HepG2 (cell line): ENCODE measurements around the gene ZNF786. TPM values are rescaled to one million over a fixed set of nuclear protein-coding genes. Genes with fewer than 3 reads are reported as not detected.

Experiments
- ATAC-seq: fragments of 200-7000 bp; cut with Tn5 transposase; 3 replicates; pipeline ENCODE4 v1.9.1; 2020; ENCODE audit warnings: mild to moderate bottlenecking, moderate library complexity
- BruUV-seq: library from RNA; stranded (reverse); fragments of 400-500 nt; replicated peaks from 2 replicates; lab custom pipeline; 2021; lab: Mats Ljungman, UMichigan
- CTCF ChIA-PET: fragments of 300-600 bp; formaldehyde crosslinking; extraction: SDS; loops from one replicate; lab custom pipeline; 2021; ENCODE audit warnings: low total read pairs, inconsistent platforms, low intra/inter-chr PET ratio; lab: Yijun Ruan, JAX
- POLR2A ChIA-PET: fragments of 350-600 bp; sonication (Branson Sonifier 250); formaldehyde crosslinking; loops from one replicate; lab custom pipeline; 2020; ENCODE audit warnings: antibody characterized with exemption, inconsistent platforms; lab: Yijun Ruan, JAX
- DNase-seq: peaks from one replicate; pipeline ENCODE4 v3.0.0-alpha.2; 2015; ENCODE audit warnings: low spot score
- FAIRE-seq: peaks from 3 replicates; lab custom pipeline; 2011; peaks lifted over from hg19 to GRCh38; lab: Jason Lieb, UNC
- H2AFZ ChIP-seq: one replicate; pipeline ENCODE4 v1.6.1; 2011; ENCODE audit warnings: low read length, inconsistent platforms
- H3K27ac ChIP-seq: fragments of 300-600 bp; 3 replicates; pipeline ENCODE4 v1.8.0; 2011; ENCODE audit warnings: mixed run types, mild to moderate bottlenecking, mixed read lengths, low read length, inconsistent platforms; ENCODE audit not compliant: insufficient read depth; ENCODE audit errors: extremely low read length
- H3K27me3 ChIP-seq, 2 experiments: fragments of 200-600 bp in 1 of 2; 2 replicates in 1 of 2; 3 replicates in 1 of 2; pipeline versions ENCODE4 v1.6.0 to v1.8.0; 2011; ENCODE audit warnings: low read length in 2 of 2, mild to moderate bottlenecking in 2 of 2, moderate library complexity in 2 of 2, inconsistent platforms in 1 of 2; ENCODE audit not compliant: insufficient read depth in 2 of 2, control insufficient read depth in 1 of 2
- H3K36me3 ChIP-seq, 2 experiments: fragments of 200-600 bp in 1 of 2; replicated peaks in 1 of 2; 2 replicates in 1 of 2; 3 replicates in 1 of 2; pipeline versions ENCODE4 v1.5.1 to v1.8.0; 2011; ENCODE audit warnings: low read length in 2 of 2, inconsistent platforms in 1 of 2; ENCODE audit not compliant: insufficient read depth in 2 of 2, control insufficient read depth in 1 of 2
- H3K4me1 ChIP-seq: 2 replicates; pipeline ENCODE4 v1.5.1; 2012; ENCODE audit warnings: low read length, inconsistent platforms; ENCODE audit not compliant: insufficient read depth
- H3K4me2 ChIP-seq: 2 replicates; pipeline ENCODE4 v1.6.0; 2011; ENCODE audit warnings: low read depth, low read length, inconsistent platforms
- H3K4me3 ChIP-seq, 3 experiments: fragments of 200-600 bp in 1 of 3; sonication (generic), shearing (Covaris generic) in 1 of 3; replicated peaks in 1 of 3; 2 replicates each; pipeline ENCODE4 v1.5.1; 2011 to 2016; ENCODE audit warnings: low read length in 3 of 3, inconsistent platforms in 2 of 3, low read depth in 2 of 3, mild to moderate bottlenecking in 2 of 3, control low read depth in 1 of 3, mixed read lengths in 1 of 3; ENCODE audit not compliant: insufficient read depth in 1 of 3
- H3K79me2 ChIP-seq: one replicate; pipeline ENCODE4 v1.6.1; 2011; ENCODE audit warnings: low read length, inconsistent platforms; ENCODE audit not compliant: insufficient read depth
- H3K9ac ChIP-seq: 2 replicates; pipeline ENCODE4 v1.6.0; 2011; ENCODE audit warnings: mild to moderate bottlenecking, low read depth, low read length, inconsistent platforms; ENCODE audit not compliant: insufficient read depth
- H3K9me3 ChIP-seq: 2 replicates; pipeline ENCODE4 v1.5.1; 2012; ENCODE audit warnings: mild to moderate bottlenecking, low read length
- H4K20me1 ChIP-seq: 2 replicates; pipeline ENCODE4 v1.6.0; 2011; ENCODE audit warnings: inconsistent platforms, mild to moderate bottlenecking, low read length, moderate library complexity; ENCODE audit not compliant: insufficient read depth
- ARID4A ChIP-seq: sonication (generic); formaldehyde crosslinking; IDR thresholded peaks from 2 replicates; pipeline ENCODE4 v1.5.0; 2020; ENCODE audit warnings: mild to moderate bottlenecking, missing genetic modification reagents, borderline replicate concordance
- MAX ChIP-seq: IDR thresholded peaks from 2 replicates; pipeline ENCODE4 v1.6.1; 2012; ENCODE audit warnings: inconsistent platforms
- NFYC ChIP-seq: IDR thresholded peaks from 2 replicates; pipeline ENCODE4 v1.6.1; 2016; ENCODE audit warnings: missing genetic modification reagents, missing compliant biosample characterization
- PRMT3 ChIP-seq: sonication (generic); formaldehyde crosslinking; IDR thresholded peaks from 2 replicates; pipeline ENCODE4 v1.8.1; 2022; ENCODE audit warnings: low read depth, mild to moderate bottlenecking, moderate library complexity, missing genetic modification reagents, borderline replicate concordance
- ZFP62 ChIP-seq: sonication (generic); formaldehyde crosslinking; IDR thresholded peaks from 2 replicates; pipeline ENCODE4 v1.4.0; 2020; ENCODE audit warnings: missing genetic modification reagents
- ZNF275 ChIP-seq: sonication (generic); formaldehyde crosslinking; IDR thresholded peaks from 2 replicates; pipeline ENCODE4 v1.8.0; 2022; ENCODE audit warnings: missing genetic modification reagents, mild to moderate bottlenecking, inconsistent platforms, borderline replicate concordance
- ZNF510 ChIP-seq: sonication (generic); formaldehyde crosslinking; IDR thresholded peaks from 2 replicates; pipeline ENCODE4 v1.4.0; 2020; ENCODE audit warnings: low read depth, mild to moderate bottlenecking, missing genetic modification reagents
- ZNF7 ChIP-seq: IDR thresholded peaks from 2 replicates; pipeline ENCODE4 v1.6.1; 2016; ENCODE audit warnings: missing biosample characterization, missing genetic modification reagents
- ZNF841 ChIP-seq: sonication (generic); formaldehyde crosslinking; IDR thresholded peaks from 2 replicates; pipeline ENCODE4 v1.8.1; 2023; ENCODE audit warnings: missing genetic modification reagents, borderline replicate concordance
- WGBS: methylation state at CpG from one replicate; pipeline ENCODE4 v1.1.6; 2017; ENCODE audit warnings: low lambda C conversion rate; 5-methylcytosine and 5-hydroxymethylcytosine counted together
- in situ Hi-C: cut with HindIII; loops from 2 replicates; pipeline ENCODE4 v1.10.0; 2017; ENCODE audit warnings: low pct_unique_long_range_greater_than_20kb; ENCODE audit not compliant: extremely low pct_ligation_motif_present
- intact Hi-C: fragments of 100-400 bp; cut with micrococcal nuclease; formaldehyde crosslinking; loops from one replicate; pipeline ENCODE4 v1.10.0; 2022; ENCODE audit not compliant: unreplicated experiment
- polyA plus RNA-seq, 8 experiments: library from polyadenylated mRNA; depleted of rRNA in 3 of 8; stranded (reverse) in 7 of 8; unstranded in 1 of 8; fragments of >200 nt; fragmentation: Illumina TruSeq in 4 of 8; extraction: Trizol in 4 of 8; gene quantifications; 2 replicates each; pipeline versions ENCODE4 v1.2.1 to v1.2.3, GENCODE V29; 2011 to 2016; ENCODE audit warnings: low read depth in 4 of 8, missing spikeins in 1 of 8, mixed read lengths in 1 of 8; ENCODE audit not compliant: insufficient read depth in 1 of 8
- total RNA-seq, 5 experiments: library from RNA; depleted of rRNA; stranded (reverse); fragments of >200 nt; fragmentation: Illumina TruSeq; extraction: Trizol; gene quantifications; 2 replicates each; pipeline ENCODE4 v1.2.3, GENCODE V29; 2016; ENCODE audit warnings: low read depth in 1 of 5

Gene ZNF786
- total and polyA plus RNA-seq, 2 of the 13 experiments (the other 11 are each of a cell fraction or from before 2014, with no cell fraction given), result 2.0 to 4.0 TPM

GRCh38 chr7:149071182-149071635 lies 19.3 kb downstream of the ZNF786 start:
- Histone ChIP-seq H3K79me2 (no peaks in the 10 kb centered on the region), H3K4me3 (no peak overlapping the region), H3K4me2 (no peak overlapping the region), H2AFZ (no peak overlapping the region), H3K4me1 (no peaks in the 10 kb centered on the region), H3K9me3 (no peaks in the 10 kb centered on the region), H4K20me1 (no peaks in the 10 kb centered on the region), H3K9ac (no peak overlapping the region), H3K27ac (no peak overlapping the region), H3K36me3 (peaks cover 11 to 23% of the 10 kb centered on the region in 2 experiments; a peak in 4 of 5 replicates), H3K27me3 (no peaks in the 10 kb centered on the region)
- no peak for FAIRE-seq
- no peak for DNase-seq
- intact Hi-C loops, result no loop called here
- POLR2A ChIA-PET, result no interaction called here
- no peak; the same call in 2 of the 3 replicates for ATAC-seq
- no TSS peak for BruUV-seq
- CTCF ChIA-PET, result interaction anchor here (1.7 kb wide), 1 partner anchor 19 kb away, joined by 5 read pairs; the partner anchor contains the start of gene ZNF786
- in situ Hi-C loops, result no loop called here
- no peak for TF ChIP-seq NFYC (CRISPR knock-in tag)
- 98% methylated on average over 14 of the region's 29 CpGs for whole genome bisulfite sequencing

- intact Hi-C loops, result no loop called here
- no peak overlapping the region for H3K4me2 ChIP-seq
- no peak overlapping the region for H3K4me3 ChIP-seq
- DNase-seq, result no peak
- no peaks in the 10 kb centered on the region for H3K9me3 ChIP-seq
- H3K79me2 ChIP-seq, result no peaks in the 10 kb centered on the region
- no TSS peak for BruUV-seq
- no peak overlapping the region for H3K27ac ChIP-seq
- H2AFZ ChIP-seq, result no peak overlapping the region
- CTCF ChIA-PET, result no interaction called here
- ATAC-seq, result no peak
- no peaks in the 10 kb centered on the region for H4K20me1 ChIP-seq
- no peak overlapping the region for H3K9ac ChIP-seq
- no peak for TF ChIP-seq PRMT3
- no peak for TF ChIP-seq ZNF275
- TF ChIP-seq ZNF510 (CRISPR knock-in tag), result no peak
- no peak for TF ChIP-seq ZNF841 (CRISPR knock-in tag)
- no peak for TF ChIP-seq ZFP62 (CRISPR knock-in tag)
- no peak for TF ChIP-seq MAX
- TF ChIP-seq ZNF7 (CRISPR knock-in tag), result no peak
- TF ChIP-seq ARID4A (CRISPR knock-in tag), result no peak
- TF ChIP-seq, all 625 proteins: peak for 0
- H3K27me3 ChIP-seq, result no peaks in the 10 kb centered on the region
- in situ Hi-C loops, result no loop called here
- 97% methylated on average over 19 of the region's 31 CpGs for WGBS
- FAIRE-seq, result no peak
- peaks cover 11 to 23% of the 10 kb centered on the region in 2 experiments; a peak in 4 of 5 replicates for H3K36me3 ChIP-seq
- POLR2A ChIA-PET, result no interaction called here
- H3K4me1 ChIP-seq, result no peaks in the 10 kb centered on the region
Measured at GRCh38 chr7:149070372-149071125, 20.0 kb downstream of the ZNF786 start.
